ENCODE results near the gene ABLIM3. TPM values are rescaled to one million over a fixed set of nuclear protein-coding genes. Genes with fewer than 3 reads are reported as not detected.

Gene ABLIM3
- total RNA-seq, 4 donors from 2014 or later = 10.5 to 30.4 (median 22.3) TPM

- intact Hi-C loops (cut with DNase I) = no loop called here
- H3K9me3 ChIP-seq = no peaks in the 10 kb centered on the region
- no peaks in the 10 kb centered on the region for H3K27me3 ChIP-seq
- no peaks in the 10 kb centered on the region for H3K36me3 ChIP-seq
- 20 to 83% methylated on average over 1 of the region's 1 CpG for WGBS, 2 donors
- H3K4me1 ChIP-seq = peaks cover 0 to 12% of the 10 kb centered on the region in 2 donors
- DNase-seq = no peak
- no peak overlapping the region for H3K27ac ChIP-seq
- H3K4me3 ChIP-seq (replicated peaks in 1 of 3) = no peak overlapping the region
- no peak for TF ChIP-seq CTCF (IDR thresholded peaks at IDR 0.05)
These were observed 5.6 kb upstream of the ABLIM3 start for GRCh38 chr5:149135536-149136201.

- intact Hi-C loops (cut with DNase I) = no loop called here
- Histone ChIP-seq H3K9me3 (no peaks in the 10 kb centered on the region), H3K4me3 (replicated peaks in 1 of 3) (no peak overlapping the region), H3K36me3 (no peaks in the 10 kb centered on the region), H3K4me1 (peaks cover 0 to 23% of the 10 kb centered on the region in 2 donors), H3K27ac (no peak overlapping the region), H3K27me3 (no peaks in the 10 kb centered on the region)
- TF ChIP-seq POLR2A (IDR thresholded peaks at IDR 0.05) (no peak), CTCF (IDR thresholded peaks at IDR 0.05) (no peak)
- no peak for DNase-seq
- WGBS, 2 donors = 58 to 65% methylated on average over 7 of the region's 7 CpGs
These were observed 2.9 kb upstream of the ABLIM3 start for GRCh38 chr5:149138182-149138923.

GRCh38 chr5:149140197-149141002 is 893 bp upstream of the ABLIM3 start:
- intact Hi-C loops (cut with DNase I) = loop anchor here (10.0 kb wide), 1 partner anchor 84 kb away; no protein-coding TSS in a partner anchor

GRCh38 chr5:149141957-149142851 is 911 bp downstream of the ABLIM3 start:
- DNase-seq = peak in 1 of 2 donors; percentile 15
- peak overlapping the region; percentile 70 to 81 (median 73) for H3K27ac ChIP-seq
- 43 to 47% methylated on average over 18 to 20 of the region's 20 CpGs for WGBS, 2 donors
- peak overlapping the region in 1 of 3 donors; percentile 47 for H3K4me3 ChIP-seq (replicated peaks in 1 of 3)
- H3K36me3 ChIP-seq = no peaks in the 10 kb centered on the region
- intact Hi-C loops (cut with DNase I) = loop anchor here (10.0 kb wide), 1 partner anchor 83 kb away; no protein-coding TSS in a partner anchor
- TF ChIP-seq POLR2A (IDR thresholded peaks at IDR 0.05) = no peak
- no peaks in the 10 kb centered on the region for H3K9me3 ChIP-seq
- H3K27me3 ChIP-seq = no peaks in the 10 kb centered on the region
- H3K4me1 ChIP-seq = peaks cover 0 to 11% of the 10 kb centered on the region in 2 donors

More at GRCh38 chr5:149140197-149141002, 893 bp upstream of the ABLIM3 start:
- TF ChIP-seq CTCF (IDR thresholded peaks at IDR 0.05) = no peak
- no peak for TF ChIP-seq POLR2A (IDR thresholded peaks at IDR 0.05)
- no peaks in the 10 kb centered on the region for H3K27me3 ChIP-seq
- no peaks in the 10 kb centered on the region for H3K9me3 ChIP-seq
- no peak overlapping the region for H3K27ac ChIP-seq
- no peak overlapping the region for H3K4me3 ChIP-seq (replicated peaks in 1 of 3)
- 80 to 84% methylated on average over 11 of the region's 11 CpGs for WGBS, 2 donors
- peaks cover 0 to 11% of the 10 kb centered on the region in 2 donors for H3K4me1 ChIP-seq
- H3K36me3 ChIP-seq = no peaks in the 10 kb centered on the region
- DNase-seq = no peak

Data from thyroid gland (tissue), 4 donors.